NCI-H1694 (cell line): ENCODE data around the gene ADAMTS12.

Experiments used
- DNase-seq: peaks from one replicate; lab custom pipeline; 2025; lab: John Stamatoyannopoulos, UW

Gene ADAMTS12

GRCh38 chr5:33702867-33703266 lies 188.9 kb downstream of the ADAMTS12 start:
- DNase-seq = no peak

- no peak for DNase-seq
Observed at GRCh38 chr5:33701951-33702350, 189.8 kb downstream of the ADAMTS12 start.

- DNase-seq = no peak
Observed at GRCh38 chr5:33701251-33701650, 190.5 kb downstream of the ADAMTS12 start.

- no peak for DNase-seq
Observed at GRCh38 chr5:33696411-33696810, 195.4 kb downstream of the ADAMTS12 start.

GRCh38 chr5:33692980-33693379 lies 198.8 kb downstream of the ADAMTS12 start:
- DNase-seq = no peak

- no peak for DNase-seq
Observed at GRCh38 chr5:33691856-33692255, 199.9 kb downstream of the ADAMTS12 start.

- DNase-seq = no peak
Observed at GRCh38 chr5:33690374-33691135, 201.2 kb downstream of the ADAMTS12 start.

GRCh38 chr5:33688526-33688925 lies 203.3 kb downstream of the ADAMTS12 start:
- DNase-seq = no peak

- DNase-seq = no peak
Observed at GRCh38 chr5:33688066-33688465, 203.7 kb downstream of the ADAMTS12 start.

- no peak for DNase-seq
Observed at GRCh38 chr5:33685873-33686755, 205.7 kb downstream of the ADAMTS12 start.

GRCh38 chr5:33684496-33685159 lies 207.2 kb downstream of the ADAMTS12 start:
- no peak for DNase-seq

GRCh38 chr5:33679791-33680190 lies 212.0 kb downstream of the ADAMTS12 start:
- DNase-seq = no peak

- no peak for DNase-seq
Observed at GRCh38 chr5:33675958-33676464, 215.8 kb downstream of the ADAMTS12 start.

GRCh38 chr5:33671700-33672291 lies 220.0 kb downstream of the ADAMTS12 start:
- DNase-seq = no peak

- DNase-seq = no peak
Observed at GRCh38 chr5:33662722-33663427, 228.9 kb downstream of the ADAMTS12 start.

- DNase-seq = no peak
Observed at GRCh38 chr5:33659526-33660169, 232.1 kb downstream of the ADAMTS12 start.

GRCh38 chr5:33657804-33658440 lies 233.9 kb downstream of the ADAMTS12 start:
- DNase-seq = no peak

GRCh38 chr5:33657176-33657575 lies 234.6 kb downstream of the ADAMTS12 start:
- DNase-seq = no peak

GRCh38 chr5:33650911-33651310 lies 240.9 kb downstream of the ADAMTS12 start:
- DNase-seq = no peak
